ENCODE results near the gene P2RY2.

P2RY2 gene

DNA sequence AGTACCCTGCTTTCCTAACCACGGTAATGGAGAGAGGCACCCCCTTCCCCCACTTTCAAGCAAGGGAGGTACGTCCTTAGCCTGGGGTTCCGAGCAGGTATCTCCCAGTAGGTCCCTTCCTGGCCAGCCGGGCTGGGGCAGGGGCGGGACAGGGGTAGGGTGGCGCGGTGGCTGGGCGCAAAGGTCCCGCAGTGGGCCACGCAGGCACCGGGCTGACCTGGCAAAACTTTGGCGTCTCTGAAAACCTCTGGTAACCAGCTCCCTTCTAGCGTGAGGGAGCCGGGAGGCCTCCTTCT lies 323 bp upstream of the P2RY2 start:
- Histone ChIP-seq H3K4me1 (ENCODE audit: control insufficient read depth, insufficient read depth, low read length) (peaks cover 16% of the 10 kb centered on the region), H3K27me3 (ENCODE audit: control insufficient read depth, insufficient read depth, low read length, poor library complexity, severe bottlenecking) (peaks cover 36% of the 10 kb centered on the region), H3K9me3 (ENCODE audit: control insufficient read depth, low read length) (no peaks in the 10 kb centered on the region), H3K27ac (ENCODE audit: insufficient read depth, low read depth, low read length, poor library complexity, severe bottlenecking) (no peak overlapping the region), H3K4me3 (ENCODE audit: insufficient read depth, low read depth, low read length) (peak overlapping the region; percentile 39), H3K36me3 (ENCODE audit: control insufficient read depth, insufficient read depth, low read length) (no peaks in the 10 kb centered on the region)
- WGBS, 2 experiments = 35 to 37% methylated on average over 14 of the region's 14 CpGs

DNA sequence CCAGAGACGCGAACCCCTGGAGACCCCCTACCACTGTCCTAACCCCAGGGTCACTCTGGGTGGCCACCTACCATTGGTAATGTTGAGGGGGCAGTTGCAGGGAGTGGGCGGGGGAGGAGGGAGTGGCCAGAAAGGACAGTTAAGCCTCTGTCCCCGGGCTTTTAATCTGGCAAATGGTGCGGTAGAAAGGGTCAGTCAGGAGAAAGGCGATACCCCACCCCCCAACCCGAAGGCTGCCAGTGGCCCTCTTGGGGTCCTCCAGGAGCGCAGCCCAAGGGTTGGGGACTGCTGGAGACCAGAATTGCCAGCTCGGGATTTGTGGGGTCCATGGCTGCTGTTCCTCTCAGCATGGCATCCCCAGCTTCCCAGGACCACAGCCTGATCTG lies 742 bp downstream of the P2RY2 start:
- H3K27ac ChIP-seq (ENCODE audit: insufficient read depth, low read depth, low read length, poor library complexity, severe bottlenecking) = no peak overlapping the region
- no peaks in the 10 kb centered on the region for H3K36me3 ChIP-seq (ENCODE audit: control insufficient read depth, insufficient read depth, low read length)
- H3K9me3 ChIP-seq (ENCODE audit: control insufficient read depth, low read length) = no peaks in the 10 kb centered on the region
- H3K27me3 ChIP-seq (ENCODE audit: control insufficient read depth, insufficient read depth, low read length, poor library complexity, severe bottlenecking) = peaks cover 36% of the 10 kb centered on the region
- peak overlapping the region; percentile 39 for H3K4me3 ChIP-seq (ENCODE audit: insufficient read depth, low read depth, low read length)
- 41 to 42% methylated on average over 9 of the region's 9 CpGs for WGBS, 2 experiments
- peaks cover 7% of the 10 kb centered on the region for H3K4me1 ChIP-seq (ENCODE audit: control insufficient read depth, insufficient read depth, low read length)

DNA sequence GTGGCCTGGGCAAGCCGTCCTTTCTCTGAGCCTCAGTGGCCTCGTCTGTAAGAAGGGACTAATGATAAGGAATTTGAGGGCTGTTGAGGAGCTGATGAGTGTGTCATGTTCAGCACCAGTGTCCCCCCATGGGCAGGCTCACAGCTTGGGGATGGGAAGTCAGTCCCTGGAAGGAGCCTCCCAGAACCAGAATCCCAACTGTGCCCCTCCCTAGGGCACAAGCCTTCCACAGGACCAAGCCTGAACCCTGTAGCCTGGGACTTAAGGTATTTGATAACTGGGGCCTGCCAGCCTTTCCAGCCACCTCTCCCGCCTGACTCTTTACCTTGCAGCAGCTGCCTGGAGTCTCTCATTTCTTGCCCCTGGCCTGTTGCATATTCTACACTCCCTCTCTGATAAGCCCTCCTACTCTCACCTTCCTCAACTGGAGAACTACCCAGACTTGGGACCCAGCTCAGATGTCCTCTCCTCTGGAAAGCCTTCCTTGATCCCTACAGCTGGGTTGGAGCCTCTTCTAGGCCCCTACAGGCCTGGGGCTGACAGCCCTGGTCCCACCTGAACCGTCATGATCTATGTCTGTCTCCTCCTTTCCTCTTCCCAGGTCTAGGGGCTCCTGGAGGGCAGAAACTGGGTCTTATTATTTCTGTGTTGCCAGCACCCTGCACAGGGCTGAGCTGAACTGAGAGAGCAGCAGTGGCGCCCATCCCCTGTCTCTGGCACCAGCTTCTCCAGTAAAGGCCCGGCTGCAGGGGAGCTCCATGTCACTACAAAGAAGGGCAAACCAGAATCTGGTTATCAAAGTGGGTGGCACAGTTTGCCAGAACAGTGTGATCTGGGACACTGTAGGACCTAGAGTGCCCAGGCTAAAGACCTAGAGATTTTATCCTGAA lies 1.6 kb downstream of the P2RY2 start:
- H3K27me3 ChIP-seq (ENCODE audit: control insufficient read depth, insufficient read depth, low read length, poor library complexity, severe bottlenecking) = peaks cover 36% of the 10 kb centered on the region

DNA sequence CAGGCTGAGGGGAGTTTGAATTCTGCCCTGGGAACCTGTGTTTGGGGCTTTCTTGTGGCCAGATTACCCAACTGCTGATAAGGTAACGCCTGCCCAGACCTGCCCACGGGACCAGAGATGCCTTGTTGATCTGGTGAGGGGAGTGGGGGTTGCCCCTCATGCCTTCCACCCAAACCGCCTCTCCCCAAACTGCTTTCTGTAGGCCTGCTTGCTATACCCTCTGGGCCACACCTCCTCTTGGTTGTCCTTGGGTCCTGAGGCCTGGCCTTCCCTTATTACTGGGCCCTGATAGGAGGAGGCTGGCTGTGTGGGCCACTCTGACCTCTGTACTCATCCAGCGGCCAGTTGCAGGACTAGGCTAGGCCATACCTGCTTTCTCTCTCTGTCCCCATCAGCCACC lies 3.4 kb downstream of the P2RY2 start:
- H3K36me3 ChIP-seq (ENCODE audit: control insufficient read depth, insufficient read depth, low read length) = no peaks in the 10 kb centered on the region
- peaks cover 36% of the 10 kb centered on the region for H3K27me3 ChIP-seq (ENCODE audit: control insufficient read depth, insufficient read depth, low read length, poor library complexity, severe bottlenecking)
- no peak overlapping the region for H3K4me3 ChIP-seq (ENCODE audit: insufficient read depth, low read depth, low read length)
- WGBS, 2 experiments = 88 to 89% methylated on average over 4 of the region's 4 CpGs
- H3K27ac ChIP-seq (ENCODE audit: insufficient read depth, low read depth, low read length, poor library complexity, severe bottlenecking) = no peak overlapping the region
- no peaks in the 10 kb centered on the region for H3K9me3 ChIP-seq (ENCODE audit: control insufficient read depth, low read length)
- peaks cover 7% of the 10 kb centered on the region for H3K4me1 ChIP-seq (ENCODE audit: control insufficient read depth, insufficient read depth, low read length)

More for the DNA sequence above, 1.6 kb downstream of the P2RY2 start:
- Histone ChIP-seq H3K9me3 (ENCODE audit: control insufficient read depth, low read length) (no peaks in the 10 kb centered on the region), H3K4me3 (ENCODE audit: insufficient read depth, low read depth, low read length) (no peak overlapping the region), H3K36me3 (ENCODE audit: control insufficient read depth, insufficient read depth, low read length) (no peaks in the 10 kb centered on the region), H3K27ac (ENCODE audit: insufficient read depth, low read depth, low read length, poor library complexity, severe bottlenecking) (no peak overlapping the region), H3K4me1 (ENCODE audit: control insufficient read depth, insufficient read depth, low read length) (peaks cover 7% of the 10 kb centered on the region)
- WGBS, 2 experiments = 88 to 90% methylated on average over 6 of the region's 6 CpGs

DNA sequence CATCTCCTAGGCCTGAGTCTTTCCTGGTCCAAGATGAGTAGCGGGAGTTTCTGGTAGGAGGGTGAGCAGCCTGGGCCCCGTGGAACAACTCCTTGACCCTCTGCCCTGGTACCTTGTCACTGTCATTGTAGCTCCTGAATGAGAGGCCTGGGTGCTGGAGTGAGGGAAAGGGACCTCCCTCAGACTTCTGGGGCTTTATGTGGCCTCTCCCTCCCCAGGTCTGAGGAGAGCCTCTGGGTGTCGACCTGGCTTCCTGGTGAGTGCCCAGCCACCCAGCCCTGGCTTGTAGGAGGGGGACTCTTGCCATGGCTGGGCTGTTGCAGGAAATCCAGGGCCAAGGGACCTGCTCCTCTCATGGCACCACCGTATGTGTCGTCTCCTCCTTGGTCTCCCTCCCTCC lies 3.9 kb downstream of the P2RY2 start:
- Histone ChIP-seq H3K4me3 (ENCODE audit: insufficient read depth, low read depth, low read length) (no peak overlapping the region), H3K9me3 (ENCODE audit: control insufficient read depth, low read length) (no peaks in the 10 kb centered on the region), H3K36me3 (ENCODE audit: control insufficient read depth, insufficient read depth, low read length) (no peaks in the 10 kb centered on the region), H3K27me3 (ENCODE audit: control insufficient read depth, insufficient read depth, low read length, poor library complexity, severe bottlenecking) (peaks cover 32% of the 10 kb centered on the region), H3K4me1 (ENCODE audit: control insufficient read depth, insufficient read depth, low read length) (peaks cover 7% of the 10 kb centered on the region), H3K27ac (ENCODE audit: insufficient read depth, low read depth, low read length, poor library complexity, severe bottlenecking) (no peak overlapping the region)
- WGBS, 2 experiments = 93 to 96% methylated on average over 5 of the region's 5 CpGs

- H3K36me3 ChIP-seq (ENCODE audit: control insufficient read depth, insufficient read depth, low read length) = no peaks in the 10 kb centered on the region
- H3K9me3 ChIP-seq (ENCODE audit: control insufficient read depth, low read length) = no peaks in the 10 kb centered on the region
- WGBS, 2 experiments = 80 to 85% methylated on average over 10 of the region's 10 CpGs
- no peak overlapping the region for H3K4me3 ChIP-seq (ENCODE audit: insufficient read depth, low read depth, low read length)
- peaks cover 10% of the 10 kb centered on the region for H3K27me3 ChIP-seq (ENCODE audit: control insufficient read depth, insufficient read depth, low read length, poor library complexity, severe bottlenecking)
- no peak overlapping the region for H3K27ac ChIP-seq (ENCODE audit: insufficient read depth, low read depth, low read length, poor library complexity, severe bottlenecking)
- H3K4me1 ChIP-seq (ENCODE audit: control insufficient read depth, insufficient read depth, low read length) = peaks cover 2% of the 10 kb centered on the region
Measured at GRCh38 chr11:73223998-73224730, 6.1 kb downstream of the P2RY2 start.

DNA sequence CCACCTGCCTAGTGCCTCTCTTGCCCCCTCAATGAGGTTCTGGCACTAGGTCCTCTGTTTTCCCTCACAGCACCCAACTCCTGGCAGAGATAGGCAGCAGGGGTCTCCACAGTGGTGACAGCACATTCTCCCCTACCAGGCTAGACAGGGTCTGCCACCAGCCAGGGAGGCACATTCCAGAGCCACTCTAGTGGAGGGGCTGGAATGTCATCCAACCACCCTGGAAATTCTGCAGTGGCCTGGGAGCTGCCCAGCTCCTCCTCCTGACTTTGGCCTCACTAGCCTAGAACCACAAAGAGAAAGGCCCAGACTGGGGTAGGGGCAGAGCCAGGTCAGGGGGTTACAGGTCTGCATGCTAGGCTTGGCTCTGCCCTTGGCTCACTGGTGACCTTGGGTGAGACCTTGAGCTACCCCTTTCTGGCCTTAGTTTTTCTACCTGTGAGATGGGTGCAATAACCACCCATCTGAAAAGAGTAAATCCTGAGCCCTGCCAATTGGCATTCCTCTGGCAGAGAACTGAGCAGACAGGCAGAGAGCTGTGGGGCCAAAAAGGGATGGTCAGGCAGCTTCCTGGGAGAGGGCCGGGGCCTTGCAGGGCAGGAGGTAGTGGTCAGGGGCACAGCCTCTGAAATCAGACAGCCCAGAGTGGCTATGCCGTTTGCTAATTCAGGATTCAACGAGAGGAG lies 7.1 kb downstream of the P2RY2 start:
- H3K9me3 ChIP-seq (ENCODE audit: control insufficient read depth, low read length) = no peaks in the 10 kb centered on the region
- peaks cover 9% of the 10 kb centered on the region for H3K4me1 ChIP-seq (ENCODE audit: control insufficient read depth, insufficient read depth, low read length)
- no peak overlapping the region for H3K4me3 ChIP-seq (ENCODE audit: insufficient read depth, low read depth, low read length)
- H3K27ac ChIP-seq (ENCODE audit: insufficient read depth, low read depth, low read length, poor library complexity, severe bottlenecking) = no peak overlapping the region
- H3K36me3 ChIP-seq (ENCODE audit: control insufficient read depth, insufficient read depth, low read length) = no peaks in the 10 kb centered on the region
- WGBS, 2 experiments = 75 to 76% methylated on average over 3 of the region's 3 CpGs
- H3K27me3 ChIP-seq (ENCODE audit: control insufficient read depth, insufficient read depth, low read length, poor library complexity, severe bottlenecking) = peaks cover under 1% of the 10 kb centered on the region

DNA sequence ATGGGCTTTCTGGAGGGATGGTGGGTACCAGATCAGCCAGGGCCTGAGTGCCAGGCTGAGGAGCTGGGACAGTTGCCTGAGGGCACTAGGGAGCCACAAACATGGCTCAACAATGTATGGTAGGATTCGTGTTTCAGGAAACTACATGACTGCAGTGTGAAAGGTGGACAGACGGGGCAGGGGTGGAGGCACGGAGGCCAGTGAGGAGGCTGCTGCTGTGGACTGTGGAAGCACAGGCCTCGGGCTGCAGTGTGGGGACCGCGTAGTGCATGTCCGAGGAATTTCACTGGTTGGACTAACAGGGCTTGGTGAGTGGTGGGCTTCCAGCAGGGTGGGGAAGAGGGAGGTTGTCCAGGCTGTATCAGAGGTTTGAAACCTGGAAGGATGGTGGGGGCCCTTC lies 7.8 kb downstream of the P2RY2 start:
- 91 to 94% methylated on average over 7 of the region's 7 CpGs for WGBS, 2 experiments
- Histone ChIP-seq H3K9me3 (ENCODE audit: control insufficient read depth, low read length) (no peaks in the 10 kb centered on the region), H3K27ac (ENCODE audit: insufficient read depth, low read depth, low read length, poor library complexity, severe bottlenecking) (no peak overlapping the region), H3K4me3 (ENCODE audit: insufficient read depth, low read depth, low read length) (no peak overlapping the region), H3K4me1 (ENCODE audit: control insufficient read depth, insufficient read depth, low read length) (peaks cover 9% of the 10 kb centered on the region), H3K27me3 (ENCODE audit: control insufficient read depth, insufficient read depth, low read length, poor library complexity, severe bottlenecking) (no peaks in the 10 kb centered on the region), H3K36me3 (ENCODE audit: control insufficient read depth, insufficient read depth, low read length) (no peaks in the 10 kb centered on the region)

DNA sequence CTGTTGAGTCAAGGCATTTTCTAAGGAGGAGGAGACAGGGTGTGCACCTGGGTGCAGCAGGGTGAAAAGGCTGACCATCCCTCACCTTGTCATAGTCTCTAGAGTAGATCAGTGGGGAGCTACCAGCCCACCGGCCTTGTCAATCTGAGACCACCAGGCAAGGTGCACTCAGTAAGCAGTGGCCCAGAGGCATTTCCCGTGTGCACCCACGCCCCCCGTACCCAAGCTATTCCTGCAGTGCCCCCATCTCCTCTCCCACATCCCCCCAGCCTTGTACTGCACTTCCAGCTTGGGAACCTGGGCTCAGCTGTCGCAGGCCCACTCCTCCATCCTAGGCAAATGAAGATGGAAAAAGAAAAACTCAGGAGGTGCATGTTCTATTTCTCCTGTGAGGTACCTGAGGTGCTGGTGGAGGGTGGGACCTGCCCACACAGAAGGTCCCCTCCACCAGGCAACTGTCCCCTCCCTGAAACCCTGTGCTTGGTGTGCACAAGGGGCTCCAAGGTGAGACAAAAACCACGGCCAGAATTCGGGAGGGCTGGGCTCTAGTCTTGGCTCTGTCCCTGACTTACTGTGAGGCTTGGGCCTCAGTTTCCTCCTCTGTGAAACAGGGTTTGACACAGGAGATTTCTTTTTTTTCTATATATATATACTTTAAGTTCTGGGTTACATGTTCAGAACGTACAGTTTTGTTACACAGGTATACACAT lies 8.4 kb downstream of the P2RY2 start:
- no peak overlapping the region for H3K4me3 ChIP-seq (ENCODE audit: insufficient read depth, low read depth, low read length)
- H3K27ac ChIP-seq (ENCODE audit: insufficient read depth, low read depth, low read length, poor library complexity, severe bottlenecking) = no peak overlapping the region
- H3K9me3 ChIP-seq (ENCODE audit: control insufficient read depth, low read length) = no peaks in the 10 kb centered on the region
- H3K27me3 ChIP-seq (ENCODE audit: control insufficient read depth, insufficient read depth, low read length, poor library complexity, severe bottlenecking) = no peaks in the 10 kb centered on the region
- no peaks in the 10 kb centered on the region for H3K36me3 ChIP-seq (ENCODE audit: control insufficient read depth, insufficient read depth, low read length)
- peaks cover 9% of the 10 kb centered on the region for H3K4me1 ChIP-seq (ENCODE audit: control insufficient read depth, insufficient read depth, low read length)
- WGBS, 2 experiments = 71 to 75% methylated on average over 8 of the region's 8 CpGs

All from ectodermal cell (in vitro differentiated cells).